Astrocyte (in vitro differentiated cells and primary cell): ENCODE measurements around the gene NCKAP1. TPM values are rescaled to one million over a fixed set of nuclear protein-coding genes. Genes with fewer than 3 reads are reported as not detected.

Experiments
- DNase-seq: peaks from one replicate; pipeline ENCODE4 v3.0.0-alpha.2; 2010; ENCODE audit warnings: low read depth
- FAIRE-seq: peaks from 2 replicates; lab custom pipeline; 2011; peaks lifted over from hg19 to GRCh38; lab: Jason Lieb, UNC
- H2AFZ ChIP-seq: 2 replicates; pipeline ENCODE4 v1.6.0; 2012; ENCODE audit warnings: low read depth, low read length, inconsistent platforms
- H3K27ac ChIP-seq: 2 replicates; pipeline ENCODE4 v1.5.1; 2011; ENCODE audit warnings: low read depth, low read length, inconsistent platforms
- H3K27me3 ChIP-seq: 2 replicates; pipeline ENCODE4 v1.6.0; 2011; ENCODE audit warnings: low read length, inconsistent platforms; ENCODE audit not compliant: insufficient read depth
- H3K36me3 ChIP-seq: 2 replicates; pipeline ENCODE4 v1.5.1; 2011; ENCODE audit warnings: low read length, inconsistent platforms; ENCODE audit not compliant: insufficient read depth
- H3K4me1 ChIP-seq: 2 replicates; pipeline ENCODE4 v1.5.1; 2011; ENCODE audit warnings: low read length, inconsistent platforms; ENCODE audit not compliant: insufficient read depth
- H3K4me2 ChIP-seq: 2 replicates; pipeline ENCODE4 v1.6.0; 2012; ENCODE audit warnings: low read length, inconsistent platforms
- H3K4me3 ChIP-seq: 2 replicates; pipeline ENCODE4 v1.5.1; 2011; ENCODE audit warnings: low read depth, mild to moderate bottlenecking, low read length, inconsistent platforms; ENCODE audit not compliant: insufficient read depth
- H3K79me2 ChIP-seq: 2 replicates; pipeline ENCODE4 v1.6.0; 2012; ENCODE audit warnings: mild to moderate bottlenecking, low read length, inconsistent platforms; ENCODE audit not compliant: insufficient read depth
- H3K9ac ChIP-seq: 2 replicates; pipeline ENCODE4 v1.6.0; 2012; ENCODE audit warnings: mild to moderate bottlenecking, low read length, inconsistent platforms
- H3K9me3 ChIP-seq: 2 replicates; pipeline ENCODE4 v1.5.1; 2012; ENCODE audit warnings: low read depth, mild to moderate bottlenecking, low read length, inconsistent platforms; ENCODE audit not compliant: insufficient read depth
- H4K20me1 ChIP-seq: 2 replicates; pipeline ENCODE4 v1.6.0; 2012; ENCODE audit warnings: low read length, inconsistent platforms; ENCODE audit not compliant: insufficient read depth
- H3K27ac Mint-ChIP-seq: one replicate; pipeline ENCODE4 v1.8.0; 2021; ENCODE audit warnings: mild to moderate bottlenecking, mixed read lengths; ENCODE audit not compliant: unreplicated experiment
- H3K27me3 Mint-ChIP-seq: one replicate; pipeline ENCODE4 v1.8.0; 2021; ENCODE audit warnings: low read depth, mixed read lengths; ENCODE audit not compliant: unreplicated experiment
- H3K36me3 Mint-ChIP-seq: one replicate; pipeline ENCODE4 v1.8.0; 2021; ENCODE audit warnings: low read depth, mixed read lengths; ENCODE audit not compliant: unreplicated experiment
- H3K4me1 Mint-ChIP-seq: one replicate; pipeline ENCODE4 v1.8.0; 2021; ENCODE audit warnings: low read depth, mixed read lengths; ENCODE audit not compliant: unreplicated experiment
- H3K4me3 Mint-ChIP-seq: one replicate; pipeline ENCODE4 v1.8.0; 2021; ENCODE audit warnings: mild to moderate bottlenecking, moderate library complexity, mixed read lengths; ENCODE audit not compliant: unreplicated experiment
- H3K9me3 Mint-ChIP-seq: one replicate; pipeline ENCODE4 v1.8.0; 2021; ENCODE audit warnings: mild to moderate bottlenecking, mixed read lengths; ENCODE audit not compliant: unreplicated experiment
- CTCF ChIP-seq: IDR thresholded peaks from 2 replicates; pipeline ENCODE4 v1.5.1; 2011; ENCODE audit warnings: low read depth, mild to moderate bottlenecking, inconsistent platforms, low read length, moderate library complexity; ENCODE audit not compliant: insufficient read depth
- EZH2 ChIP-seq: IDR thresholded peaks from 2 replicates; pipeline ENCODE4 v1.6.1; 2012; ENCODE audit warnings: mild to moderate bottlenecking, low read length, inconsistent platforms; ENCODE audit not compliant: insufficient read depth
- total RNA-seq: library from RNA; stranded (reverse); gene quantifications from 2 replicates; pipeline ENCODE4 v1.2.1, GENCODE V29; 2021

NCKAP1 gene
- total RNA-seq, 1 donor from 2014 or later: 164 TPM

DNA sequence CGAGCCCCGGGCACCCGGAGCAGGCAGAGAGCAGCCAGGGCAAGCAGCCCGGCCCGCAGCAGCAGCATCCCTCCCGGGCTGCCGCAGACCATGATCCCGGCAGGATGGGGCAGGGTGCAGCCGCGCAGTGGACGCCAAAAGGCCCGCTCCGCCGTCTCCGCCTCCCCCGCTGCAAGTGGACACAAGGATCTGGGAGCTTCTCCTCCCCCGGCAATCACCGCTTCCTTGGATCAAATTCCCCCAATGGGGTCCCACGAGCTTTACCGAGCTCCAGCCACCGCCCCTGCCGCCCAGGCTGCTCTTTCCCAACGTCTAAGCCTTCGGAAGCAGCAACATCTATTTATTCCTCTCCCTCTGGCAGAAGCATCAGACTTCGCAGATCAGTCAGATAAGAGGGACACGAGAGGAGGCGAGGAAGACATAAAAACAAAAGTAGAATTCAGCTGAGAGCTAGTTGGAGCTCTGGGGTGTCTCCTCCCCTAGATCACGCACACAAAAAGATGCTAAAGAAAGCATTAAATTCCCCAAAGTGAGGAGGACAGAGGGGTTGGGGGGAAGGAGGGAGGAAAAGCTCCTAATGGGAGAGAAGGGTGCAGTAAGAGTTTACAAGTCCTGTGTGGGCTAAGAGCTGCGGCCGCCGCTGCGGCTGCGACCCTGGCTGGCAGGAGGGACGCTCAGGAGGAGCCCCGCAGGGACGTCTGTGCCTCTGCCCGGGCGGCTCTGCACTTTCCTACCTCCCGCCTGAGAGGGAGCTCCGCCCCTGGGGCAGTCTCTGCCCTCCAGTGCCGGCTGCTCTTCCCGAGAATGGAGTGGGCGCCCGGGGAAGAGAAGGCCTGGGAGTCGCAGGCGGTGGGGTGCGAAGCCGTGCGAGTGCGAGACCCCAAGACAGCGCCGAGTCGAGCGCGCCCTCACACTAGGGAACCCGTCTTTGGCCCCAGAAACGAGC is 171.5 kb downstream of the NCKAP1 start, which contains the start of gene FRZB:
Gene FRZB (minus strand): TSS at position 177 of the 946 bp plus-strand sequence. CDS start 85 bp downstream, at position 92.
- no peaks in the 10 kb centered on the region for H3K36me3 Mint-ChIP-seq

DNA sequence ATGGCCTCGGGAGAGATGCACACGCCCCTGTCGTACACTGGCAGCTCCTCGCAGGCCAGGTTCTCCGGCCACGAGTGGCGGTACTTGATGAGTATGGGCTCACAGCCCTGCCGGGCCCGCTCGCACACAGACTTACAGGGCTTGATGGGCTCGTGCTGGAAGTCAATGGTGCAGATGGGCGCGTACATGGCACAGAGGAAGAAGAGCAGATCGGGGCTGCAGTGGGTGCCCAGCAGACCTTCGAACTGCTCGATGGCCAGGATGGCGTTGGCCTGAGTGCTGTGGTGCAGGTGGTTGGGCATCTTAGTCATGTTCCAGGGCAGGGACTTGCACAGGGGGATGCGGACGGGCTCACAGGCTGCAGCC is 172.2 kb downstream of the NCKAP1 start:
- Mint-ChIP-seq H3K9me3 (peaks cover 3% of the 10 kb centered on the region), H3K27ac (no peak overlapping the region), H3K36me3 (no peaks in the 10 kb centered on the region), H3K27me3 (peaks cover 18% of the 10 kb centered on the region), H3K4me1 (peaks cover 16% of the 10 kb centered on the region), H3K4me3 (peak overlapping the region; percentile 74)
- Histone ChIP-seq H3K4me3 (peak overlapping the region; percentile 62), H4K20me1 (no peaks in the 10 kb centered on the region), H3K36me3 (no peaks in the 10 kb centered on the region), H2AFZ (peak overlapping the region; percentile 90), H3K4me2 (peak overlapping the region; percentile 86), H3K27me3 (peaks cover 6% of the 10 kb centered on the region), H3K9ac (peak overlapping the region; percentile 63), H3K27ac (no peak overlapping the region), H3K79me2 (no peaks in the 10 kb centered on the region), H3K4me1 (peaks cover 15% of the 10 kb centered on the region), H3K9me3 (no peaks in the 10 kb centered on the region)
- FAIRE-seq: no peak
- TF ChIP-seq EZH2 (peak; percentile 36), CTCF (no peak)
- DNase-seq: no peak

More for the DNA sequence above, 171.5 kb downstream of the NCKAP1 start, which contains the start of gene FRZB:
- Histone ChIP-seq H3K4me3 (peak within 1 kb of the TSS; percentile 62), H3K4me1 (peaks cover 15% of the 10 kb centered on the region), H3K4me2 (peak within 1 kb of the TSS; percentile 86), H3K9me3 (no peaks in the 10 kb centered on the region), H3K36me3 (no peaks in the 10 kb centered on the region), H3K79me2 (no peaks in the 10 kb centered on the region), H4K20me1 (no peaks in the 10 kb centered on the region), H3K9ac (peak within 1 kb of the TSS; percentile 63), H3K27me3 (peaks cover 6% of the 10 kb centered on the region), H2AFZ (peak within 1 kb of the TSS; percentile 90), H3K27ac (no peak within 1 kb of the TSS)
- DNase-seq: peak; percentile 78
- TF ChIP-seq CTCF (no peak), EZH2 (no peak)
- H3K4me3 Mint-ChIP-seq: peak within 1 kb of the TSS; percentile 81
- peaks cover 16% of the 10 kb centered on the region for H3K4me1 Mint-ChIP-seq
- H3K9me3 Mint-ChIP-seq: peaks cover 3% of the 10 kb centered on the region
- H3K27me3 Mint-ChIP-seq: peaks cover 18% of the 10 kb centered on the region
- H3K27ac Mint-ChIP-seq: peak within 1 kb of the TSS; percentile 64
- FAIRE-seq: no peak
